ENCODE measurements around the gene CNN2. TPM values are rescaled to one million over a fixed set of nuclear protein-coding genes. Genes with fewer than 3 reads are reported as not detected.

CNN2 gene
- total RNA-seq, 1 donor from 2014 or later: 314 TPM

DNA sequence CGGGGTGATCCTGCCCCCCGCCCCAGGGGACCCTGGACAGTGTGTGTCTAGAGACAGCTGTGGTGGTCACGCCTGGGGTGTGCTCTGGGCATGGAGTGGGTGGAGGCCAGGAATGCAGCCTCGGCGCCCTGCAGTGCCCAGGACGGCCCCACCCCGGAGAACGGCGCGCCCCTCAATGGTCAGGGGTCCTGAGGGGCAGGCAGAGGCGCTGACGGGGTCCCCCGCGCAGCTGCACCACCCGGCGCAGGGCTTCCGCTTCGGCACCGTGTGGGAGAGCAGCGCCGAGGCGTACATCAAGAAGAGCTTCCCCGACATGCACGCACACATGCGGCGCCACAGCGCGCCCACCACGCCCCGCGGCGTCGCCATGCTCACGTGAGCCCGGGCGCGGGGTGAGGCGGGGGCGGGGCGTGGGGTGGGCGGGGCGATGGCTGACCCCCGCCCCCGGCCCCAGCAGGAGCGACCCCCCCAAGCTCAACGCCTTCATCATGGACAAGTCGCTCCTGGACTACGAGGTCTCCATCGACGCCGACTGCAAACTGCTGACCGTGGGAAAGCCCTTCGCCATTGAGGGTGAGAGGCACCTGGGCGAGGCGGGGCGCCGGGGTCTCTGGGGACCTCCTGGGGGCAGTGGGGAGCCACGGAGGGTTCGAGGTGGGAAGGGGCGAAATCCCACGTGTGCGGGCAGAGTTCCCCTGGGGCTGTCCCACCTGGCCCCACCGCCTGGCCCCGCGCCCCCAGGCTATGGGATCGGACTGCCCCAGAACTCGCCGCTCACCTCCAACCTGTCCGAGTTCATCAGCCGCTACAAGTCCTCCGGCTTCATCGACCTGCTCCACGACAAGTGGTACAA lies 18.8 kb upstream of the CNN2 start:
- Histone ChIP-seq H3K36me3 (ENCODE audit: control insufficient read depth, insufficient read depth, low read length) (no peaks in the 10 kb centered on the region), H3K27me3 (ENCODE audit: control insufficient read depth, insufficient read depth, low read length) (peaks cover 17% of the 10 kb centered on the region), H3K4me3 (ENCODE audit: low read depth, low read length) (no peak overlapping the region)
- TF ChIP-seq CTCF (IDR thresholded peaks at IDR 0.05; ENCODE audit: insufficient read depth, low read length, poor library complexity, severe bottlenecking): no peak
- DNase-seq (ENCODE audit: low read depth): no peak

GRCh38 chr19:1008268-1009040 lies 18.0 kb upstream of the CNN2 start:
- no peak for TF ChIP-seq CTCF (IDR thresholded peaks at IDR 0.05; ENCODE audit: insufficient read depth, low read length, poor library complexity, severe bottlenecking)
- no peak for DNase-seq (ENCODE audit: low read depth)
- peaks cover 10% of the 10 kb centered on the region for H3K27me3 ChIP-seq (ENCODE audit: control insufficient read depth, insufficient read depth, low read length)
- no peak overlapping the region for H3K4me3 ChIP-seq (ENCODE audit: low read depth, low read length)
- no peaks in the 10 kb centered on the region for H3K36me3 ChIP-seq (ENCODE audit: control insufficient read depth, insufficient read depth, low read length)

DNA sequence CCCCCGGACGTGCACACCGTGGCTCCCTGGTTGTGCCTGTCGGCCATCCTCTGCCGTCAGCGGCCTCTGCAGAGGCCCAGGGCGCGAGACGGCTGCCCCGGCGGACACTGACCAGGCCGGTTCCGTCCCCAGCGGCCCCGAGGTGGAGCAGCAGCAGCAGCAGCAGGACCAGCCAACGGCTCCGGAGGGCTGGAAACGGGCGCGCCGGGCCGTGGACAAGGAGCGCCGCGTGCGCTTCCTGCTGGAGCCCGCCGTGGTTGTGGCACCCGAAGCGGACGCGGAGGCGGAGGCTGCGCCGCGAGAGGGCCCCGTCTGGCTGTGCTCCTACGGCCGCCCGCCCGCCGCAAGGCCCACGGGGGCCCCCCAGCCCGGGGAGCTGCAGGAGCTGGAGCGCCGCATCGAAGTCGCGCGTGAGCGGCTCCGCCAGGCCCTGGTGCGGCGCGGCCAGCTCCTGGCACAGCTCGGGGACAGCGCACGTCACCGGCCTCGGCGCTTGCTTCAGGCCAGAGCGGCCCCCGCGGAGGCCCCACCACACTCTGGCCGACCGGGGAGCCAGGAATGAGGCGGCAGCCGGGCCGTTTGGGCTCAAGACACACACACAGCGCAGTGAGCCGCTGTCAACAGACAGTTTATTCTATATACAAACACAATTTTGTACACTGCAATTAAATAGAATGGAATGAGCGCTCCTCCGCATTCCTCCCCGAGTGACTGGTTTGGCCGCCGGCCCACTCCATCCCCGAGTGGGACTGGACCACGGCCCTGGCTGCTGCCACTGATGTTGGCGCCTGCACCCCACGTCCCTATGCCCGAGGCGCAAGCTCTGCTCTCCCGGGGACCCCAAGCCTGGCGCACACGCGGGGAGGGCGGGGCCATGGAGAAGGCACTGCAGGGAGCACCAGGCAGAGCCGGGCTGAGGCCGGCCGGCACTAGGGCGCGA lies 17.1 kb upstream of the CNN2 start:
- Histone ChIP-seq H3K4me3 (ENCODE audit: low read depth, low read length) (no peak overlapping the region), H3K36me3 (ENCODE audit: control insufficient read depth, insufficient read depth, low read length) (no peaks in the 10 kb centered on the region), H3K27me3 (ENCODE audit: control insufficient read depth, insufficient read depth, low read length) (peaks cover 4% of the 10 kb centered on the region)
- DNase-seq (ENCODE audit: low read depth): no peak
- no peak for TF ChIP-seq CTCF (IDR thresholded peaks at IDR 0.05; ENCODE audit: insufficient read depth, low read length, poor library complexity, severe bottlenecking)

- TF ChIP-seq CTCF (IDR thresholded peaks at IDR 0.05; ENCODE audit: insufficient read depth, low read length, poor library complexity, severe bottlenecking): no peak
- no peak for DNase-seq (ENCODE audit: low read depth)
- Histone ChIP-seq H3K36me3 (ENCODE audit: control insufficient read depth, insufficient read depth, low read length) (no peaks in the 10 kb centered on the region), H3K27me3 (ENCODE audit: control insufficient read depth, insufficient read depth, low read length) (no peaks in the 10 kb centered on the region), H3K4me3 (ENCODE audit: low read depth, low read length) (no peak overlapping the region)
Observed at GRCh38 chr19:1009981-1010538, 16.3 kb upstream of the CNN2 start.

Measured in kidney epithelial cell (primary cell).